KMS-11 (cell line): Measurements from ENCODE around the gene C13orf46.

Experiments
- H2AFZ ChIP-seq: fragments of 200-600 bp; sonication (generic); 2 replicates; pipeline ENCODE4 v1.6.1; 2016; ENCODE audit warnings: antibody characterized with exemption, mixed run types, low read depth
- H3K27ac ChIP-seq: fragments of 200-600 bp; sonication (generic); 2 replicates; pipeline ENCODE4 v1.6.1; 2016; ENCODE audit warnings: mild to moderate bottlenecking, mixed run types
- H3K27me3 ChIP-seq: fragments of 200-600 bp; sonication (generic); 2 replicates; pipeline ENCODE4 v1.6.1; 2017; ENCODE audit warnings: mild to moderate bottlenecking, low read depth, mixed run types, moderate library complexity; ENCODE audit not compliant: insufficient read depth
- H3K36me3 ChIP-seq: fragments of 200-600 bp; sonication (generic); 2 replicates; pipeline ENCODE4 v1.6.1; 2017; ENCODE audit warnings: mild to moderate bottlenecking, mixed run types; ENCODE audit not compliant: insufficient read depth
- H3K4me1 ChIP-seq: fragments of 200-600 bp; sonication (generic); 2 replicates; pipeline ENCODE4 v1.6.1; 2016; ENCODE audit warnings: mild to moderate bottlenecking, low read depth, mixed run types; ENCODE audit not compliant: poor library complexity, severe bottlenecking
- H3K4me2 ChIP-seq: fragments of 200-600 bp; sonication (generic); 2 replicates; pipeline ENCODE4 v1.7.0; 2016; ENCODE audit warnings: mild to moderate bottlenecking, mixed run types
- H3K4me3 ChIP-seq: fragments of 200-600 bp; sonication (generic); IDR thresholded peaks from 2 replicates; pipeline ENCODE4 v1.6.1; 2017; ENCODE audit warnings: low read depth, low read length, mixed read lengths; ENCODE audit not compliant: insufficient read depth
- H3K79me2 ChIP-seq: fragments of 200-600 bp; sonication (generic); 2 replicates; pipeline ENCODE4 v1.6.1; 2016; ENCODE audit warnings: low read depth, mixed run types; ENCODE audit not compliant: insufficient read depth
- H3K9ac ChIP-seq: fragments of 200-600 bp; sonication (generic); 2 replicates; pipeline ENCODE4 v1.6.1; 2016; ENCODE audit warnings: mild to moderate bottlenecking, mixed run types
- H4K20me1 ChIP-seq: fragments of 200-600 bp; sonication (generic); 2 replicates; pipeline ENCODE4 v1.6.1; 2016; ENCODE audit warnings: mild to moderate bottlenecking, mixed run types; ENCODE audit not compliant: insufficient read depth
- CTCF ChIP-seq: fragments of 200-600 bp; sonication (generic); conservative IDR thresholded peaks from 2 replicates; pipeline ENCODE4 v1.6.1; 2017; ENCODE audit warnings: low read depth, mild to moderate bottlenecking, antibody characterized with exemption, low read length, moderate library complexity, mixed read lengths

The C13orf46 gene

GRCh38 chr13:113938716-113939115, 35.2 kb downstream of the C13orf46 start:
- Histone ChIP-seq H3K4me1 (no peaks in the 10 kb centered on the region), H3K27ac (no peak overlapping the region), H3K9ac (no peak overlapping the region), H3K27me3 (peaks cover 15% of the 10 kb centered on the region; the same call in 1 of the 2 replicates), H3K79me2 (no peaks in the 10 kb centered on the region), H4K20me1 (no peaks in the 10 kb centered on the region), H2AFZ (no peak overlapping the region), H3K4me2 (no peak overlapping the region), H3K36me3 (no peaks in the 10 kb centered on the region), H3K4me3 (no peak overlapping the region)
- TF ChIP-seq CTCF: no peak

- H3K4me3 ChIP-seq: no peak overlapping the region
- H4K20me1 ChIP-seq: no peaks in the 10 kb centered on the region
- no peaks in the 10 kb centered on the region for H3K79me2 ChIP-seq
- no peaks in the 10 kb centered on the region for H3K4me1 ChIP-seq
- TF ChIP-seq CTCF: no peak
- H2AFZ ChIP-seq: no peak overlapping the region
- no peak overlapping the region for H3K4me2 ChIP-seq
- no peak overlapping the region for H3K27ac ChIP-seq
- H3K9ac ChIP-seq: no peak overlapping the region
- no peaks in the 10 kb centered on the region for H3K36me3 ChIP-seq
- H3K27me3 ChIP-seq: peaks cover 17% of the 10 kb centered on the region; the same call in 1 of the 2 replicates
Observed at GRCh38 chr13:113938246-113938645, 35.6 kb downstream of the C13orf46 start.

GRCh38 chr13:113937527-113938180, 36.2 kb downstream of the C13orf46 start:
- no peak overlapping the region for H3K27ac ChIP-seq
- no peak for TF ChIP-seq CTCF

GRCh38 chr13:113937073-113937472, 36.8 kb downstream of the C13orf46 start:
- Histone ChIP-seq H3K36me3 (no peaks in the 10 kb centered on the region), H2AFZ (no peak overlapping the region), H3K4me3 (no peak overlapping the region), H3K27me3 (peaks cover 23% of the 10 kb centered on the region; the same call in 1 of the 2 replicates), H3K4me2 (no peak overlapping the region), H3K79me2 (no peaks in the 10 kb centered on the region), H3K27ac (no peak overlapping the region), H3K4me1 (no peaks in the 10 kb centered on the region), H3K9ac (no peak overlapping the region), H4K20me1 (no peaks in the 10 kb centered on the region)
- TF ChIP-seq CTCF: no peak

More at GRCh38 chr13:113937527-113938180, 36.2 kb downstream of the C13orf46 start:
- Histone ChIP-seq H3K4me3 (no peak overlapping the region), H3K79me2 (no peaks in the 10 kb centered on the region), H3K27me3 (peaks cover 23% of the 10 kb centered on the region; the same call in 1 of the 2 replicates), H3K4me1 (no peaks in the 10 kb centered on the region), H3K4me2 (no peak overlapping the region), H3K9ac (no peak overlapping the region), H4K20me1 (no peaks in the 10 kb centered on the region), H3K36me3 (no peaks in the 10 kb centered on the region), H2AFZ (no peak overlapping the region)
